ENCODE results near the gene DESI2.

GRCh38 chr1:244642526-244642925 lies 10.4 kb upstream of the DESI2 start:
- no peak for TF ChIP-seq EZH2phosphoT487 (IDR thresholded peaks at IDR 0.05; ENCODE audit: low read length)
- TF ChIP-seq CTCF (IDR thresholded peaks at IDR 0.05; ENCODE audit: low read length) = no peak
